Endothelial cell (in vitro differentiated cells): ENCODE results near the gene ASCC1. TPM values are rescaled to one million over a fixed set of nuclear protein-coding genes. Genes with fewer than 3 reads are reported as not detected.

ENCODE experiments used
- DNase-seq: peaks from one replicate; pipeline ENCODE4 v3.0.0; 2021; ENCODE audit warnings: low spot score
- H3K27ac Mint-ChIP-seq: one replicate; pipeline ENCODE4 v1.8.0; 2021; ENCODE audit warnings: mixed read lengths, inconsistent platforms; ENCODE audit not compliant: unreplicated experiment
- H3K27me3 Mint-ChIP-seq: one replicate; pipeline ENCODE4 v1.8.0; 2021; ENCODE audit warnings: mild to moderate bottlenecking, moderate library complexity, mixed read lengths, inconsistent platforms; ENCODE audit not compliant: unreplicated experiment
- H3K36me3 Mint-ChIP-seq: one replicate; pipeline ENCODE4 v1.8.0; 2021; ENCODE audit warnings: mild to moderate bottlenecking, low read depth, mixed read lengths, inconsistent platforms; ENCODE audit not compliant: unreplicated experiment
- H3K4me1 Mint-ChIP-seq: one replicate; pipeline ENCODE4 v1.8.0; 2021; ENCODE audit warnings: mild to moderate bottlenecking, mixed read lengths, inconsistent platforms; ENCODE audit not compliant: unreplicated experiment
- H3K4me3 Mint-ChIP-seq: one replicate; pipeline ENCODE4 v1.8.0; 2021; ENCODE audit warnings: mild to moderate bottlenecking, mixed read lengths, inconsistent platforms; ENCODE audit not compliant: unreplicated experiment
- H3K9me3 Mint-ChIP-seq: one replicate; pipeline ENCODE4 v1.8.0; 2021; ENCODE audit warnings: mixed read lengths, inconsistent platforms; ENCODE audit not compliant: unreplicated experiment
- CTCF ChIP-seq: fragments of 200-600 bp; sonication (generic); IDR thresholded peaks from one replicate; pipeline ENCODE4 v1.5.0; 2021; ENCODE audit warnings: antibody characterized with exemption; ENCODE audit not compliant: unreplicated experiment
- total RNA-seq: library from RNA; stranded (reverse); fragmentation: NEBNext Ultra II Directional; extraction: Animal tissue kit (Norgen Biotek cat#: 25700); gene quantifications from one replicate; pipeline ENCODE4 v1.2.1, GENCODE V29; 2021; ENCODE audit not compliant: unreplicated experiment

Gene ASCC1
- total RNA-seq, 1 donor from 2014 or later: 32.1 TPM

GRCh38 chr10:72072639-72073038 is 143.4 kb downstream of the ASCC1 start:
- Mint-ChIP-seq H3K4me3 (no peak overlapping the region), H3K4me1 (peaks cover 23% of the 10 kb centered on the region), H3K36me3 (peaks cover 5% of the 10 kb centered on the region), H3K27me3 (peaks cover 8% of the 10 kb centered on the region), H3K27ac (no peak overlapping the region), H3K9me3 (no peaks in the 10 kb centered on the region)
- no peak for TF ChIP-seq CTCF
- DNase-seq: no peak

- Mint-ChIP-seq H3K36me3 (peaks cover 5% of the 10 kb centered on the region), H3K9me3 (no peaks in the 10 kb centered on the region), H3K27ac (no peak overlapping the region), H3K4me1 (peaks cover 23% of the 10 kb centered on the region), H3K4me3 (no peak overlapping the region), H3K27me3 (peaks cover 8% of the 10 kb centered on the region)
- no peak for DNase-seq
- TF ChIP-seq CTCF: no peak
Measured at GRCh38 chr10:72072046-72072445, 144.0 kb downstream of the ASCC1 start.

- Mint-ChIP-seq H3K27ac (peak overlapping the region; percentile 57), H3K9me3 (no peaks in the 10 kb centered on the region), H3K27me3 (peaks cover 6% of the 10 kb centered on the region), H3K4me1 (peaks cover 23% of the 10 kb centered on the region), H3K4me3 (no peak overlapping the region), H3K36me3 (peaks cover 5% of the 10 kb centered on the region)
- TF ChIP-seq CTCF: no peak
- DNase-seq: no peak
Measured at GRCh38 chr10:72069751-72070526, 146.1 kb downstream of the ASCC1 start.

GRCh38 chr10:72068901-72069446 is 147.1 kb downstream of the ASCC1 start:
- Mint-ChIP-seq H3K4me3 (no peak overlapping the region), H3K27ac (no peak overlapping the region), H3K4me1 (peaks cover 23% of the 10 kb centered on the region)

More at GRCh38 chr10:72068901-72069446, 147.1 kb downstream of the ASCC1 start:
- Mint-ChIP-seq H3K27me3 (peaks cover 6% of the 10 kb centered on the region), H3K9me3 (no peaks in the 10 kb centered on the region), H3K36me3 (peaks cover 5% of the 10 kb centered on the region)
- no peak for TF ChIP-seq CTCF
- no peak for DNase-seq
